Tibial nerve (tissue), 4 donors: Measurements from ENCODE around the gene BCAP29.

Experiments used
- CTCF ChIP-seq, 5 experiments: fragments of 200-600 bp in 3 of 5; fragments of 450-650 bp in 2 of 5; sonication (generic) in 3 of 5; IDR thresholded peaks; one replicate each; pipeline ENCODE4 v1.5.1; 2016 to 2019; ENCODE audit warnings: antibody characterized with exemption in 5 of 5, mild to moderate bottlenecking in 3 of 5, moderate library complexity in 2 of 5
- EP300 ChIP-seq, 2 donors: sonication (generic); formaldehyde crosslinking; IDR thresholded peaks; one replicate each; pipeline ENCODE4 v1.6.1; 2017; ENCODE audit warnings: antibody characterized with exemption in 2 of 2, mild to moderate bottlenecking in 1 of 2
- POLR2A ChIP-seq, 2 donors: fragments of 450-650 bp; IDR thresholded peaks; one replicate each; pipeline ENCODE4 v1.6.1; 2017; ENCODE audit warnings: antibody characterized with exemption in 2 of 2, mild to moderate bottlenecking in 2 of 2, moderate library complexity in 2 of 2

GRCh38 chr7:107632492-107632865, 52.4 kb downstream of the BCAP29 start:
- no peak for TF ChIP-seq CTCF (IDR thresholded peaks at IDR 0.05)
- TF ChIP-seq EP300 (IDR thresholded peaks at IDR 0.05): no peak
- no peak for TF ChIP-seq POLR2A (IDR thresholded peaks at IDR 0.05)
